Lung (tissue), 12 donors: ENCODE measurements around the gene RFX4. TPM values are rescaled to one million over a fixed set of nuclear protein-coding genes. Genes with fewer than 3 reads are reported as not detected.

ENCODE experiments used
- ATAC-seq: fragments of 200-7000 bp; cut with Tn5 transposase; one replicate; pipeline ENCODE4 v1.9.1; 2020; ENCODE audit warnings: moderate number of reproducible peaks; ENCODE audit not compliant: insufficient read depth, low FRiP score
- DNase-seq, 3 donors: peaks; one replicate each; pipeline ENCODE4 v3.0.0-alpha.2; 2013 to 2017
- H3K27ac ChIP-seq, 2 donors: one replicate each; pipeline ENCODE4 v1.5.1; 2013; ENCODE audit warnings: mild to moderate bottlenecking in 2 of 2, moderate library complexity in 2 of 2, control low read depth in 1 of 2, inconsistent platforms in 1 of 2, low read depth in 1 of 2, low read length in 1 of 2
- H3K27me3 ChIP-seq, 3 donors: one replicate each; pipeline ENCODE4 v1.5.1; 2013; ENCODE audit warnings: low read length in 2 of 3; ENCODE audit not compliant: control insufficient read depth in 3 of 3, insufficient read depth in 3 of 3
- H3K36me3 ChIP-seq, 4 donors: one replicate each; pipeline ENCODE4 v1.5.1; 2013; ENCODE audit warnings: low read length in 4 of 4, mild to moderate bottlenecking in 1 of 4, moderate library complexity in 1 of 4; ENCODE audit not compliant: control insufficient read depth in 4 of 4, insufficient read depth in 4 of 4
- H3K4me1 ChIP-seq, 5 donors: one replicate each; pipeline ENCODE4 v1.5.1; 2013; ENCODE audit warnings: low read length in 5 of 5, mild to moderate bottlenecking in 2 of 5, moderate library complexity in 1 of 5; ENCODE audit not compliant: control insufficient read depth in 5 of 5, insufficient read depth in 5 of 5
- H3K4me3 ChIP-seq: one replicate; pipeline ENCODE4 v1.5.1; 2013; ENCODE audit warnings: mild to moderate bottlenecking, control low read depth, moderate library complexity
- H3K9ac ChIP-seq, 2 donors: one replicate each; pipeline ENCODE4 v1.5.1; 2013; ENCODE audit warnings: low read length in 2 of 2, control low read depth in 1 of 2; ENCODE audit not compliant: insufficient read depth in 1 of 2
- H3K9me3 ChIP-seq, 4 donors: one replicate each; pipeline ENCODE4 v1.5.1; 2013; ENCODE audit warnings: low read length in 3 of 4, mild to moderate bottlenecking in 1 of 4, moderate library complexity in 1 of 4; ENCODE audit not compliant: control insufficient read depth in 4 of 4, insufficient read depth in 3 of 4
- WGBS, 2 donors: extraction: QIAGEN DNeasy Blood & Tissue Kit; methylation state at CpG; one replicate each; pipeline ENCODE4 v1.1.7; 2013; 5-methylcytosine and 5-hydroxymethylcytosine counted together
- polyA plus RNA-seq, 2 donors: library from polyadenylated mRNA; stranded (reverse); fragments of 200-250 nt; gene quantifications; one replicate each; pipeline ENCODE4 v1.2.1, GENCODE V29; 2013
- total RNA-seq, 2 donors: library from RNA; depleted of rRNA in 1 of 2; stranded (reverse); fragments of >200 nt in 1 of 2; gene quantifications; one replicate each; pipeline ENCODE4 v1.2.1, GENCODE V29; 2014 to 2021
- TF ChIP-seq, protein P1 (sequence below): IDR thresholded peaks from 2 replicates; pipeline ENCODE4 v1.5.1; 2012; ENCODE audit warnings: mild to moderate bottlenecking; ENCODE audit errors: control extremely low read depth, extremely low read depth
- donor health status: control.
- donor health status: control.
- donor health status: Bipolar disorder and iron deficiency.
- donor health status: healthy.
- donor health status: DM: yes; HTN: yes; CAD: no.

RFX4 gene
- total and polyA plus RNA-seq, 4 donors, result not detected

DNA sequence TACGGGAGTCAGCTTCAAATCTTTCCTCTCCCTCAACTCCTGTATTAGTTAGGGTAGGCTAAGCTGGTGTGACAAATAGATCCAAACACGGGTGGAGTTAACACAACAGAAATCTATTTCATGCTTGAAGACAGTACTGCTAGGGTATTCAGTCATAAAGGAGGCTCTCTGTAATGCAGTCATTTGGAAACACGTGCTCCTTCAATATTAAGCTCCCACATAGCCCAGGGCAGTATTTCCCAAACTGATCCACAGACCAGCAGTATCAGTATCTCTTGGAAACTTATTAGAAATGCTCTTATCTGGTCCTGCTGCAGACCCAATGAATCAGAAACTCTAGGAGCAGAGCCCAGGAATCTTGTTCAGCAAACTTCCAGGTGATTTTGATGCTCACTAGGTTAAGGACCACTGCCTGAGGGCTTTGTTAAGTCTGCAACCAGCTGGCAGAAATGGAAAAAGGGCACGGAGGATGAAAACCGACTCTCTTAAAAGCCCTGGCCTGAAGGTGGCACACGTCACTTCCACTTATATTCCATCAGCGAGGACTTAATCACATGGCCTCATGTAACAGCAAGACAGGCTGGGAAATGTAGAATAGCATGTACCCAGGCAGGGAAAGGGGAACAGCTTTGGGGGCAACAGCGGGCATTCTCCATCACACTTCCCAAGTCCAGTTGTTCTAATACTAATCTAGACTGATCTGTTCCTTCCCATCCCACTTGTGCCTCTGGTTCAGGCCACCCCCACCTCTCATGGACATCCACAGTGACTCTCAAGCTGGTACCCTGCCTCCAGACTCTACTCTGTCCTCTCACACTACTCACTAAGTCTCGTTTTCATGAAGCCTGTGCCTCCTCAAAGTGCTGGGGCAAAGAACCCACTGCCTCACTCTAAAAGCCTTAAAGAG, 153.5 kb downstream of the RFX4 start:
- no peaks in the 10 kb centered on the region for H3K27me3 ChIP-seq
- H3K9me3 ChIP-seq, result no peaks in the 10 kb centered on the region
- no peak overlapping the region for H3K4me3 ChIP-seq
- TF ChIP-seq, protein P1, sequence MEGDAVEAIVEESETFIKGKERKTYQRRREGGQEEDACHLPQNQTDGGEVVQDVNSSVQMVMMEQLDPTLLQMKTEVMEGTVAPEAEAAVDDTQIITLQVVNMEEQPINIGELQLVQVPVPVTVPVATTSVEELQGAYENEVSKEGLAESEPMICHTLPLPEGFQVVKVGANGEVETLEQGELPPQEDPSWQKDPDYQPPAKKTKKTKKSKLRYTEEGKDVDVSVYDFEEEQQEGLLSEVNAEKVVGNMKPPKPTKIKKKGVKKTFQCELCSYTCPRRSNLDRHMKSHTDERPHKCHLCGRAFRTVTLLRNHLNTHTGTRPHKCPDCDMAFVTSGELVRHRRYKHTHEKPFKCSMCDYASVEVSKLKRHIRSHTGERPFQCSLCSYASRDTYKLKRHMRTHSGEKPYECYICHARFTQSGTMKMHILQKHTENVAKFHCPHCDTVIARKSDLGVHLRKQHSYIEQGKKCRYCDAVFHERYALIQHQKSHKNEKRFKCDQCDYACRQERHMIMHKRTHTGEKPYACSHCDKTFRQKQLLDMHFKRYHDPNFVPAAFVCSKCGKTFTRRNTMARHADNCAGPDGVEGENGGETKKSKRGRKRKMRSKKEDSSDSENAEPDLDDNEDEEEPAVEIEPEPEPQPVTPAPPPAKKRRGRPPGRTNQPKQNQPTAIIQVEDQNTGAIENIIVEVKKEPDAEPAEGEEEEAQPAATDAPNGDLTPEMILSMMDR, result no peak
- ATAC-seq, result no peak
- no peak overlapping the region for H3K27ac ChIP-seq
- WGBS, 2 donors, result 65 to 69% methylated on average over 9 of the region's 9 CpGs
- peak in 1 of 3 donors; percentile 17 for DNase-seq
- H3K36me3 ChIP-seq, result no peaks in the 10 kb centered on the region
- H3K9ac ChIP-seq, result no peak overlapping the region
- H3K4me1 ChIP-seq, result peaks cover 1 to 10% (median 6%) of the 10 kb centered on the region in 5 donors

DNA sequence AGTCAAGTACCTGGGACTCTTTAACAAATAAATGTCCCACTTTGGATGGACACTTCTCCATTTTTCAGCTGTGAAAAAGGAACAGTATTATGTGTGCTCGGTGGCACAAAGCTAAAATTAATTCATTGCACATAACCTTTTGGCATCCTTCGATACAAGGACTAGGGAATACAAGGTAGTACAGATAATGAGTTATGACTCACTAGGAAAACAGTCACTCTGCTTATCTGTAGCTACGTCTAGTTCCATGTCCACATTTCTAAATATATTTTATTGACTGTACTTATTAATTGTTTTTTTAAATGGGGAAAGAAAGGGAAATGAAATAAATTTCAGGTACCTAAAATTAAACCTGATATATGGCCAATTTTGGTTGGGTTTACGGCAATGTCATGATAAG, 156.5 kb downstream of the RFX4 start:
- peak overlapping the region in 1 of 2 donors; percentile 50 for H3K27ac ChIP-seq
- H3K27me3 ChIP-seq, result no peaks in the 10 kb centered on the region
- H3K36me3 ChIP-seq, result no peaks in the 10 kb centered on the region
- no peaks in the 10 kb centered on the region for H3K9me3 ChIP-seq
- no peak overlapping the region for H3K9ac ChIP-seq
- H3K4me3 ChIP-seq, result no peak overlapping the region
- DNase-seq (no peak), ATAC-seq (no peak)
- WGBS, 2 donors, result 61 to 76% methylated on average over 4 of the region's 4 CpGs
- TF ChIP-seq, protein P1, result no peak
- peaks cover 0 to 10% (median 6%) of the 10 kb centered on the region in 5 donors for H3K4me1 ChIP-seq

DNA sequence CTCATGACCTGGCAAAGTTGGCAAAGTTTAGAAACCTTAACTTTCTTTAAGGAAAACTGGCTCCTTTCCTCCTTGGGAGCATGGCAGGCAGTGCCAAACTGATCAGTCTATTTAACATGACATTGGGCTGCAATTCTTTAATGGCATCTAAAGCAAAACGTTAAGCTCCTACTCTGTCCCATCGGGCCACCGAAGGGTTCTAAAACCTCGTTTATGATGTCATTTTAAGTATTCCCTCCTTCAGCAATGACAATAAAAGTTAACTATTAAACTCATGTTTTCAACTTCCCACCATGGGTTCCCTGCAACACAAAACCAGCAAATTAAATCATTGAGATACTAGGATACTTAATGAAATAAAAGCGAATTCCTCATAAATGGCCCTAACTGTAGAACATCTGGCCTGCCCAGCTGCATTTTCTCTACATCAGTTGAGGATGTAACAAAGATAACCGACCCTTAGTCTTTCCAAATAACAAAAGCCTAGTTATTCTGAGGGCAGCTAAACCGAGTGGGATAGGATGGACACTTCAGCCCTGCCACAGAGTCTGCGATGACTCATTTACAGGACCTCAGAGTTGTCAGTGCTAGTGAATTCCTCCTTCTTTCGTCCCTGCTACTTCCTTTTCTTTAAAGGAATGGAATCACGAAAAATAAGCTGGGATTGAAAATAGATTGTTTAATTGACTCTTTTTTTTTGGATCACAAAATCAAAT, 157.2 kb downstream of the RFX4 start:
- DNase-seq, result peak; percentile 45 to 79 (median 71)
- Histone ChIP-seq H3K4me3 (no peak overlapping the region), H3K9me3 (no peaks in the 10 kb centered on the region), H3K36me3 (no peaks in the 10 kb centered on the region), H3K4me1 (peaks cover 0 to 10% (median 6%) of the 10 kb centered on the region in 5 donors), H3K27me3 (peaks cover 0 to 5% (median 0%) of the 10 kb centered on the region in 3 donors), H3K9ac (no peak overlapping the region), H3K27ac (peak overlapping the region in 1 of 2 donors; percentile 50)
- WGBS, 2 donors, result 65 to 73% methylated on average over 10 of the region's 10 CpGs
- TF ChIP-seq, protein P1, result no peak
- no peak for ATAC-seq
